Measurements from ENCODE around the gene AFAP1L2.
A peak's percentile ranks its signal among the peaks of the same experiment; 100 is the strongest.
"Not testable (repeated sequence)": the region's sequence is repeated elsewhere in the genome, so short reads cannot be mapped to it uniquely, and the experiment has no call there.

The AFAP1L2 gene

GRCh38 chr10:114356751-114357514 is 47.4 kb downstream of the AFAP1L2 start:
- peak; percentile 40 for DNase-seq

DNA sequence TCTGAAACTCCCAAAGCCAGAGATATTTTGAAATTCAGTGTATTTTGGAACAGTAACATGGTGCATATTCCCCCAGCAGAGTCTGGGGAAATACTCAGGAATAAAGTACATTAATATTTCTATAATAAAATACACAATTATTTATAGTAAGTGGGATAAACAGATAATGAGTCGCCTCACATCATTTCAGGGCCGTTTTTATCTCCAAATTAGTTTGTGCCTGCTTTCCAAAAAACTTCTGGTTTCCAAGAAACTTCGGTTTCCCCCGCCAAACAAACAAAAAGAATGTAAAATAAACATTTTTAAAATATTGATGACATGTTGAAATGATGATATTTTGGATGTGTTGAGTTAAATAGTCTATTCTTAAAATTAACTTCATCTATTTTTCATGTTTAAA is 48.2 kb downstream of the AFAP1L2 start:
- no peak for DNase-seq

DNA sequence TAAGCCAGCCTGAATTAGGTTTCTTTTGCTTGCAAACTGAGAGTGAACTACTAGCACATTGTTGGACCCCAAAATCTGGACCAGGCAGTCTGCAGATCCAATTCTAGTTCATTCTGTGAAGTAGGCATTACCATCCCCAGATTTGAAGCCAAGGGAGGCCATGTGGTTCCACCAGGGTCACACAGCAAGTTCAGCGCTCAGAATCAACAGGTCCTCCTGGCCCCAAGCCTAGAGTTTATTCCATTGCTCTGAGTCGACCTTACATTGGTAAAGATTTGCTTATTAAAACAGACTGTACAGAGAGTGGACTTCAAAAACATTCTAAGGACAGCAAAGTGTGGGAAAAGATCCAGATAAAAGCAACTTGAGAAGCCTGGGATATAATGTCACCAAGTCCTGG is 50.9 kb downstream of the AFAP1L2 start:
- no peak for DNase-seq

DNA sequence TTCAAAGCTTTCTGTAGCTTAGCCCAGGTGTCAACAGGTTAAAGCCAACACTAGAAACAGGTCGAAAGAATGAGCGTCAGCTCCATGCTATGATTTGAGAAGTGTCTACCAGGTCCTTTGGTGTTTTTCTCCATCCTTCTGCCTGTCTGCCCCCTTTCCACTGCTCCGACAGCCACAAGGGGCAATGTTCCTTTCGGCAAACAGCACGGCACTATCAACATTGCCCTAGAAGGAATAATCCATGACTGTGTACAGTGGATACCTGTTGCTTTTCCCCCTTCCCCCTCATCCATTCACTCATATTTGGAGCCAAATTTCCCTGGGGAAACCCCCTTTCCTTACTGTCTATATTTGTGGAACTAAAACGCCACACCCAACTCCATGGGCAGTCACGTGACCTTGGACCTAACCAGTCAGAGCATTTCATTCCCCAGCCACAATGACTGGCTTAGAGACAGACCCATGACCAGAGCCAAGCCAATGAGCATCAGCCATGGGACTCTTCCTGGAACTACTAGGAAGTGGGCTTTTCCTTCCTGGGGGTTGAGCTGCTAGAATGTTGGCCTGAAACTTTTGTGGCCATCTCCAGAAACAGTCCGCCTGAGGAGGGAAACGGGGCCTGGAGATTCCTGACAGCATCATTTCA is 51.5 kb downstream of the AFAP1L2 start:
- no peak for DNase-seq

DNA sequence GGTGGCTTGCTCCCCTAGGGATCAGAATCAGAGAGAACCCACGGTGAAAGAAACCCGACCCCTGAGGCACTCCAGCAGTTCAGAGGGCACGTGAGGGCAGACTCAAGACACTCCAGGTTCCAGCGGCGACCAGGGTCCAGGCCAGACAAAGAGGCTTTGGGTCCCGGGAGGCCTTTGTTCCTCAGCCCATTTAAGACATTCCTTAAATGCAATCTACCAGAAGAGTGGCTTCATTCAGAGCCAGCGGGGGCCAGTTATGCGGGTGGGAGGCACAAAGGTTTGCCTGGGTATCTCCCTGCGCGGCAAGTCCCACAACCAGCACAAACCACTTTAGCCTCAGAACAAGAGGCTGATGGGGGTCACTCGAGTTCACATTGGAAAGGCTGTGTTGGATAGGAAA is 53.6 kb downstream of the AFAP1L2 start:
- DNase-seq = peak; percentile 94

DNA sequence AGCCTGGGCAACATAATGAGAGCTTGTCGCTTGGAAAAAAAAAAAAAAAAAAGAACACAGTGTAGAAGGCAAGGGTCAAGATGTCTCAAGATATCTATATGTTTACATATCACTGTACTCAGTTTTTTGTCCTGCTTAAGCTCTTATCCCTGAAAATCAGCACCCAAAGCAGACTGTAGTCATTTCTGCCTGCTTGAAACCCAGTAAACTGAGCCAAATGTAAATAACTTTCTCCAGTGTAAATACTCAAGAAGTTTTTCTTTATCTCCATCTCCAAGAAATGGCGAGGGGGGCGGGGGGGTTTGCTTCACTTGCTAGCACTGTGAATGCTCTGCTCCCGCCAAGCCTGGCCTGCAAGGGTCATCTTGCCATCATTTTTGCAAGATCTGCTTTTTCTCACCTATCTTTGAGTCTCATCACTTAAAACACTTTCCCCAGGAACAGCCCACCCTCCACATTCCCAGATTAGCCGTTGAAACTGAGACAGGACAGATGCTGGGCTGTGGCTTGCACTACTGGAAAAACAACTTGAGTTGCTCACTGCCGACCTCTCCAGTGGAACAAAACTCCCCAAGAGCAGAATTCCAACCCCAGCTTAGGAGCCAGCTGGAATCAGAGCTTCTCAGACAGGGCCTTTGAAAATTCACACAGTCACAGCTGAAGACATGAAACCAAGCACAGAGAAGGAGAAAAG is 54.6 kb downstream of the AFAP1L2 start:
- peak; percentile 97 for DNase-seq

- DNase-seq = not testable (repeated sequence)
These were observed 55.2 kb downstream of the AFAP1L2 start for GRCh38 chr10:114349071-114349470.

- no peak for DNase-seq
These were observed 56.5 kb downstream of the AFAP1L2 start for GRCh38 chr10:114347791-114348190.

DNA sequence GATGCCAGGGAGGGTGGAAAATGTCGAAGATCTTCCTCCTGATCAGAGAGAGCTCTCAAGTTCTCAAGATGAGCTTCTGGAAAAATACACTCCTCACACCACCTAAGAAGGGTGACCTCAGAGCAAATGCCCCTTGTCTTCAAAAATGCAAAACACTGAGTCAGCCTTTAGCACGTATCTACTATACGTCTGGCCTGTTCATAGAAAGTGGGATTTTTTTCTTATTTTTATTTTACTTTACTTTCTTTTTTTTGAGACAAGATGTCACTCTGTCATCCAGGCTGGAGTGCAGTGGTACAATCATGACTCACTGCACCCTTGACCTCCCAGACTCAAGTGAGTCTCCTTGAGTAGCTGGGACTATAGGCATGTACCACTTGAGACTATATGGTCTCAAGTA is 57.1 kb downstream of the AFAP1L2 start:
- DNase-seq = no peak

DNA sequence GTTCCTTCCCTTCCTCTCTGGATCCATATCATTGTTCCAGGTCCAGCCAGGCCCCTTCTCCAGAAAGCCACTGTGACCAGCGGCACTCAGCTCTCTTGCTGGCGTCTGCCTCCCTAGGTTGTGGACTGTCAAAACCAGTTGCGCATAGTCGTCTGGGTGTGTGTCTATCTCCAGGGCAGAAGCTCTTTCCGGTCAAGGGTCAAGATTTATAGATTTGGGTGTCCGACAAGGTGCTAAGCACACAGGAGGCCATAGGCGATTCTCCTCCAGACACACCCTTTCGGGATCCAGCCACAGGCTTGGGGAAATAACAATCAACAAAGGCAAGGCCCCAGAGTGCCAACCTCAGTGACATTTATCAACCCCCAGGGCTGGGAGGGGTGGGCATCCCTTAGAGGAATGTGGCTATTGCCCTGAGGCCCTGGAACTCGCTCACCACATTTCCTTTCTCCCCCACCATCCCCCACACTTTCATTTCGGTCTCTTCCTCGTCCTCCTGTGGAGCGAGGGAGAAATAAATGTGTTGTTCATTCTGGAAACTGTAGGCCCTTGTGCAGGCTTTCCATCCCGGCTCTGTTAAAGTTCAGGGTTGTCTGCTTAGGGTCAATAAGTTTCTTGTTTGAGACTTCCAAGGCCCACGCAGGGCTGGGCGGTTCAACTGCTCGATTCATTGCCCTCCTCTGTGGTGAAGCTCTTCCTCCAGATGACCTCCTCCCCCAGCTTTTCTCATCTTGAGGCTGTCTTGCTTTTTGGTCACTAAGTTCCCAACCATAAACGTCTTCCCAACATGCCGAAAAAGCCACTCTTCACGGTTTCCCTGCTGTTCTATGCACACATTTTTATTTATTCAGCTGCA is 57.9 kb downstream of the AFAP1L2 start:
- DNase-seq = peak; percentile 81

DNA sequence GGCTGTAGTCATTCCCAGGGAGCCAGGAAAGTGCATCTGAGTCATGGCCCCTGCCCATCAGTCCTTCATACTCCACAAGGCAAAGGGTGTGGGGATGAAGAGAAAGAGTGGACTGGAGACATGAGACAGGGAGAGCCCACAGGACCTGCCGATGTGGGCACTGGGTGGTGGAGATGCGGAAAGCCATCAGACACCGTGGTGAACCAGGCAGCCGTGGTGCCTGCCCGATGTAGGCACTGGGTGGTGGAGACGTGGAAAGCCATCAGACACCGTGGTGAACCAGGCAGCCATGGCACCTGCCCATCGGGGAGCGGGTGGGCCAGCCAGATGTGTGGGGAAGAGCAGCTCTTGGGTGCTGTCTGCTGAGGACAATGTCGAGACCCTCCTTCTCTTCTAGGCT is 58.6 kb downstream of the AFAP1L2 start:
- no peak for DNase-seq

GRCh38 chr10:114343623-114344505 is 60.4 kb downstream of the AFAP1L2 start:
- no peak for DNase-seq

DNA sequence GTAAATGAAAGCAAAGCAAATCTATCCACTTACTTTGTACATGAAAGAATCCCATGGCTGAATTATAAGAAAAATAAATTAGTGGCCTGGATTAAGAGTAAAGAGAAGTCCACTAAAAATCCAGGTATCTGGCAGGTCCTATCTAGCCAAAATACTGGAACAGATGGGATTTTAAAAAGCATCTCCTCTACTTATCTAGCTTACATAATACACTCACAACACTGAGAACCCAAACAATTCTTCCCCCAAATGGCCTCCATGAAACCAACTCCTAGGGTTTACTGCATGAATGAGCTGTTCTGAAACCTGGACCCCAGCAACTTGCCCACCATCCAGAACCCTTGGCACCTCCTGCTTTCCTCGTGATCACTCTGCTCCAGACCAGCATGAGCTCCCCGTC is 61.3 kb downstream of the AFAP1L2 start:
- no peak for DNase-seq

DNA sequence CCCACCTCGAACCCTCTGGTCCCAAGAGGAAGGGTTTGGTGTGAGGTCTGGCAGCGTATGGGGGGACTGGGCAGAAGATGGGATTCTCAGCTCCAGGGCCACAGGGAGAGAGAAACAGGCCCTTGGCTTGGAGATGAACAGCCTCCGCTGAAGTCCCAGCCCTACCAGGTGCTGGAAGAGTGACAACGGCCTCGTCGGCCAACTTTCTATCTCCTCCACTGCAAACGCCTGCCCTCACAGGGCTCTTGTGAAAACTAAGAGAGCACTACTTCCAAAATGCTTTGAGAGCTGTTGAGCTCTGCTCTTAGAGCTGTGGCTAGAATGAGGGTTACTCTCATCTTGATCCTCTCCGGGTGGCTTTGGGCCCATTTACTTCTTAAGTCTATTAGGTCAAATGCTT is 63.5 kb downstream of the AFAP1L2 start:
- DNase-seq = no peak

- peak; percentile 94 for DNase-seq
These were observed 66.5 kb downstream of the AFAP1L2 start for GRCh38 chr10:114337510-114338462.

DNA sequence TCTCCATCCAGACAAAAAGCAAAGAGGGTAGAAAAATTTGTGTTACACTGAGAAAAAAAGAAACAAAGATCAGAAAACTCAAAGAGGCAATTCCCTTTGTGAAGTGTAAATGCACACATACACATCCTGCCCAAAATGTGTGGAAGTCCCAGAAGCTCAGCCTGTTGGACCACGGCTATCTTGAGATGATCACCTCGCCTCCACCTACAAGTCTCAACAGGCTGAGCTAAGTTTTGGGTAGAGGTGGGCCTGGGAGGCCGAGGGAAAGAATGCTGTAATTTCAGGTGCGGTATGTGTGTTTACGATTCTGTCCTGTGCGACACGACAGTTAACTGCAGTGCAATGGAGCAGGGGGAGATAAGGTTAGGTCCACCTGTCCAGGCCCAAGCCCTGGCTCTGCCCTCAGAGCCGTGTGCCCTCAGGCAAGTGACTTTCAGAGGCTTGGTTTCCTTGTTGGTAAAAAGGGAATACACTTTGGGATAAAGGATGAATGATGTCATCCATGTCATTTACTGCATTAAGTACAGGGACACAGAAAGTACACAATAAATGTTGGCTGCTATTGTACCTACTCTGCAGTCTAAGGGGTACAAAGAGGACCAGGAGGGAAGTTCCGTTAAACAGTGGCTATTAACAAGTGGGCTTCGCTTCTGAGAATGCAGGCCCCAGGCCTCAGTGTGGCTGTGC is 67.3 kb downstream of the AFAP1L2 start:
- peak; percentile 90 for DNase-seq

DNA sequence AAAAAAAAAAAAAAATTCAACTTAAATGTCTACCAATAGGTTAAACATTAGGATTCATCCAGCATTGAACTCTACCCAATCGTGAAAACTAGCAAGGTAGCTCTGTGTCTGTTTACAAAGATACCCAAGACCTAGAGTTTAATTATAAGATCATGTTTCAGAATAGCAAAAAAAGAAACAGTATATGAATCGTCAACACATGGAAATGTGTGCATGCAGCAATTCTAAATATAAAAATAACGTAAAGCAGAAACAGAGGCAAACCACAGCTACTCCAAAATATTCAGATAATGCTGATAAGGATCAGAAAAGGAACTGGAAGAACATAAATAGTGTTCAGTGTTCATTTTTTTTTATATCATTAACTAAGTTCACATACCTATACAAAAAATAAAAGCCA is 68.7 kb downstream of the AFAP1L2 start:
- DNase-seq = no peak

DNA sequence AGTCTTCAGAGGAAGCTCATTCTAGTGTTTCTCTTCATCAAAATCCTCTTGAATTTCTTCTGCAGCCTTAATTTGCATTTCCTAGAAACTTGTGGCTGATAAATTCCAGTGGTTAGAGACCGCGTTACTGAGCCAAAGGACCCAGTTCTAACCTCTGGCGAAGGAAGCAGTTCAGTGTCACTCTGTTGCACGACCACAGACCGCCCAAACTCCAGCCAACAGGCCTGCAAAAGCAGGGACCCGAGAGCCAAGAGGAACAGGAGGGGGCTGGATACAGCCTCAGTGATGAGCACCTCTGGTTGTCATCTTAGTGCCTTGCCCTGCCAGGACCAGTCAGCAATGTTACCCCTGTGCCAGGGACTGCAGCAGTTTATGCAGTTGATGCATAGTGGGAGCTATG is 70.0 kb downstream of the AFAP1L2 start:
- no peak for DNase-seq

GRCh38 chr10:114333441-114333840 is 70.9 kb downstream of the AFAP1L2 start:
- DNase-seq = not testable (repeated sequence)
